PC-3 (cell line): ENCODE measurements around the gene ANKLE1.

Experiments used
- EZH2 ChIP-seq: fragments of 300-600 bp; sonication (generic); IDR thresholded peaks from one replicate; pipeline ENCODE4 v1.6.1; 2017; ENCODE audit warnings: antibody characterized with exemption, mild to moderate bottlenecking, low read length; ENCODE audit not compliant: unreplicated experiment
- EZH2phosphoT487 ChIP-seq: fragments of 300-600 bp; sonication (generic); IDR thresholded peaks from 2 replicates; pipeline ENCODE4 v1.6.1; 2018; ENCODE audit warnings: mild to moderate bottlenecking, antibody characterized with exemption, low read length, borderline replicate concordance
- TF ChIP-seq, protein P1 (sequence below): fragments of 300-600 bp; sonication (generic); conservative IDR thresholded peaks from 2 replicates; pipeline ENCODE4 v1.5.1; 2017; ENCODE audit warnings: antibody characterized with exemption, low read depth, mild to moderate bottlenecking, low read length

DNA sequence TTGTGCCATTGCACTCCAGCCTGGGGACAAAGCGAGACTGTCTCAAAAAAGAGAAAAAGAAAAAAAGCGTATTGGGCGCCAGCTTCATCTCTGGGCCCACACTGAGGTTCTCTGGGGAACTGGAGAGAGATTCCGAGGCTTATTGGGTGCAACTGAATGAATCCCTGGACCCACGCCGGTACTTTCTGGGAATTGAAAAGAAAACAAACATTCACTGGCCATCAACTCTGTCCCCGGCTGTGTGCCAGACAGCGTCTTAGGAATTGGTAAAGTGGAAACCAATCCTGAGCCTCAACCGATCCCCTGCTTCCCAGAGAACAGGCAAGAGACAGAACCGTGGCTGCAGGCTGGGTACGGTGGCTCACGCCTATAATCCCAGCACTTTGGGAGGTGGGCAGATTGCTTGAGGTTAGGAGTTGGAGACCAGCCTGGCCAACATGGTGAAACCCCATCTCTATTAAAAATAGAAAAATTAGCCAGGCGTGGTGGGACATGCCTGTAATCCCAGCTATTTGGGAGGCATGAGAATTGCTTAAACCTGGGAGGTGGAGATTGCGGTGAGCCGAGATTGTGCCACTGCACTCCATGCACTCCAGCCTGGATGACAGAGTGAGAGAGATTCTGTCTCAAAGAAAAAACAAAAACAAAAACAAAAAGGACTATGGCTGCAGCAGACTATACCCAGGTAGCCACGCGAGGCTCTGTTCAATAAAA lies 44.3 kb downstream of the ANKLE1 start:
- TF ChIP-seq EZH2: no peak
- TF ChIP-seq, protein P1, sequence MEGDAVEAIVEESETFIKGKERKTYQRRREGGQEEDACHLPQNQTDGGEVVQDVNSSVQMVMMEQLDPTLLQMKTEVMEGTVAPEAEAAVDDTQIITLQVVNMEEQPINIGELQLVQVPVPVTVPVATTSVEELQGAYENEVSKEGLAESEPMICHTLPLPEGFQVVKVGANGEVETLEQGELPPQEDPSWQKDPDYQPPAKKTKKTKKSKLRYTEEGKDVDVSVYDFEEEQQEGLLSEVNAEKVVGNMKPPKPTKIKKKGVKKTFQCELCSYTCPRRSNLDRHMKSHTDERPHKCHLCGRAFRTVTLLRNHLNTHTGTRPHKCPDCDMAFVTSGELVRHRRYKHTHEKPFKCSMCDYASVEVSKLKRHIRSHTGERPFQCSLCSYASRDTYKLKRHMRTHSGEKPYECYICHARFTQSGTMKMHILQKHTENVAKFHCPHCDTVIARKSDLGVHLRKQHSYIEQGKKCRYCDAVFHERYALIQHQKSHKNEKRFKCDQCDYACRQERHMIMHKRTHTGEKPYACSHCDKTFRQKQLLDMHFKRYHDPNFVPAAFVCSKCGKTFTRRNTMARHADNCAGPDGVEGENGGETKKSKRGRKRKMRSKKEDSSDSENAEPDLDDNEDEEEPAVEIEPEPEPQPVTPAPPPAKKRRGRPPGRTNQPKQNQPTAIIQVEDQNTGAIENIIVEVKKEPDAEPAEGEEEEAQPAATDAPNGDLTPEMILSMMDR: no peak
- no peak for TF ChIP-seq EZH2phosphoT487
